NCI-H2227 (cell line): ENCODE results near the gene GPR183.

Source experiments
- DNase-seq: peaks from one replicate; lab custom pipeline; 2025; ENCODE audit not compliant: unreplicated experiment; lab: John Stamatoyannopoulos, UW

The GPR183 gene

GRCh38 chr13:99272481-99272880 lies 34.7 kb downstream of the GPR183 start:
- no peak for DNase-seq

GRCh38 chr13:99271249-99271648 lies 36.0 kb downstream of the GPR183 start:
- no peak for DNase-seq

GRCh38 chr13:99270518-99270917 lies 36.7 kb downstream of the GPR183 start:
- no peak for DNase-seq

GRCh38 chr13:99269627-99270241 lies 37.5 kb downstream of the GPR183 start:
- peak; percentile 26 for DNase-seq

GRCh38 chr13:99268822-99269221 lies 38.4 kb downstream of the GPR183 start:
- no peak for DNase-seq

GRCh38 chr13:99267927-99268326 lies 39.3 kb downstream of the GPR183 start:
- no peak for DNase-seq

- no peak for DNase-seq
Measured at GRCh38 chr13:99266827-99267226, 40.4 kb downstream of the GPR183 start.

- peak; percentile 39 for DNase-seq
Measured at GRCh38 chr13:99265821-99266426, 41.3 kb downstream of the GPR183 start.

GRCh38 chr13:99265162-99265800 lies 41.9 kb downstream of the GPR183 start:
- peak; percentile 17 for DNase-seq

GRCh38 chr13:99264051-99264450 lies 43.1 kb downstream of the GPR183 start:
- no peak for DNase-seq

- no peak for DNase-seq
Measured at GRCh38 chr13:99263126-99263785, 43.9 kb downstream of the GPR183 start.

- DNase-seq: no peak
Measured at GRCh38 chr13:99261059-99261458, 46.1 kb downstream of the GPR183 start.

GRCh38 chr13:99260216-99260615 lies 47.0 kb downstream of the GPR183 start:
- no peak for DNase-seq

- DNase-seq: no peak
Measured at GRCh38 chr13:99258946-99259345, 48.3 kb downstream of the GPR183 start.

GRCh38 chr13:99258210-99258860 lies 48.9 kb downstream of the GPR183 start, which contains the start of gene GPR18:
Gene GPR18 (minus strand): TSS chr13:99258379. CDS start chr13:99255872, 2,507 bp downstream.
- no peak for DNase-seq

- DNase-seq: no peak
Measured at GRCh38 chr13:99257291-99257690, 49.9 kb downstream of the GPR183 start.

- DNase-seq: no peak
Measured at GRCh38 chr13:99256709-99257108, 50.5 kb downstream of the GPR183 start.

- DNase-seq: no peak
Measured at GRCh38 chr13:99256283-99256682, 50.9 kb downstream of the GPR183 start.

- no peak for DNase-seq
Measured at GRCh38 chr13:99255271-99255670, 51.9 kb downstream of the GPR183 start.

- DNase-seq: peak; percentile 26
Measured at GRCh38 chr13:99254830-99255229, 52.4 kb downstream of the GPR183 start.

GRCh38 chr13:99251921-99252320 lies 55.3 kb downstream of the GPR183 start:
- DNase-seq: no peak
